HepG2 (cell line): ENCODE results near the gene FXYD6. TPM values are rescaled to one million over a fixed set of nuclear protein-coding genes. Genes with fewer than 3 reads are reported as not detected.

ENCODE experiments used
- ATAC-seq: fragments of 200-7000 bp; cut with Tn5 transposase; 3 replicates; pipeline ENCODE4 v1.9.1; 2020; ENCODE audit warnings: mild to moderate bottlenecking, moderate library complexity
- BruUV-seq: library from RNA; stranded (reverse); fragments of 400-500 nt; replicated peaks from 2 replicates; lab custom pipeline; 2021; lab: Mats Ljungman, UMichigan
- CTCF ChIA-PET: fragments of 300-600 bp; formaldehyde crosslinking; extraction: SDS; loops from one replicate; lab custom pipeline; 2021; ENCODE audit warnings: low total read pairs, inconsistent platforms, low intra/inter-chr PET ratio; lab: Yijun Ruan, JAX
- POLR2A ChIA-PET: fragments of 350-600 bp; sonication (Branson Sonifier 250); formaldehyde crosslinking; loops from one replicate; lab custom pipeline; 2020; ENCODE audit warnings: antibody characterized with exemption, inconsistent platforms; lab: Yijun Ruan, JAX
- DNase-seq: peaks from one replicate; pipeline ENCODE4 v3.0.0-alpha.2; 2015; ENCODE audit warnings: low spot score
- FAIRE-seq: peaks from 3 replicates; lab custom pipeline; 2011; peaks lifted over from hg19 to GRCh38; lab: Jason Lieb, UNC
- H2AFZ ChIP-seq: one replicate; pipeline ENCODE4 v1.6.1; 2011; ENCODE audit warnings: low read length, inconsistent platforms
- H3K27ac ChIP-seq: fragments of 300-600 bp; 3 replicates; pipeline ENCODE4 v1.8.0; 2011; ENCODE audit warnings: mixed run types, mild to moderate bottlenecking, mixed read lengths, low read length, inconsistent platforms; ENCODE audit not compliant: insufficient read depth; ENCODE audit errors: extremely low read length
- H3K27me3 ChIP-seq, 2 experiments: fragments of 200-600 bp in 1 of 2; 2 replicates in 1 of 2; 3 replicates in 1 of 2; pipeline versions ENCODE4 v1.6.0 to v1.8.0; 2011; ENCODE audit warnings: low read length in 2 of 2, mild to moderate bottlenecking in 2 of 2, moderate library complexity in 2 of 2, inconsistent platforms in 1 of 2; ENCODE audit not compliant: insufficient read depth in 2 of 2, control insufficient read depth in 1 of 2
- H3K36me3 ChIP-seq, 2 experiments: fragments of 200-600 bp in 1 of 2; replicated peaks in 1 of 2; 2 replicates in 1 of 2; 3 replicates in 1 of 2; pipeline versions ENCODE4 v1.5.1 to v1.8.0; 2011; ENCODE audit warnings: low read length in 2 of 2, inconsistent platforms in 1 of 2; ENCODE audit not compliant: insufficient read depth in 2 of 2, control insufficient read depth in 1 of 2
- H3K4me1 ChIP-seq: 2 replicates; pipeline ENCODE4 v1.5.1; 2012; ENCODE audit warnings: low read length, inconsistent platforms; ENCODE audit not compliant: insufficient read depth
- H3K4me2 ChIP-seq: 2 replicates; pipeline ENCODE4 v1.6.0; 2011; ENCODE audit warnings: low read depth, low read length, inconsistent platforms
- H3K4me3 ChIP-seq, 3 experiments: fragments of 200-600 bp in 1 of 3; sonication (generic), shearing (Covaris generic) in 1 of 3; replicated peaks in 1 of 3; 2 replicates each; pipeline ENCODE4 v1.5.1; 2011 to 2016; ENCODE audit warnings: low read length in 3 of 3, inconsistent platforms in 2 of 3, low read depth in 2 of 3, mild to moderate bottlenecking in 2 of 3, control low read depth in 1 of 3, mixed read lengths in 1 of 3; ENCODE audit not compliant: insufficient read depth in 1 of 3
- H3K79me2 ChIP-seq: one replicate; pipeline ENCODE4 v1.6.1; 2011; ENCODE audit warnings: low read length, inconsistent platforms; ENCODE audit not compliant: insufficient read depth
- H3K9ac ChIP-seq: 2 replicates; pipeline ENCODE4 v1.6.0; 2011; ENCODE audit warnings: mild to moderate bottlenecking, low read depth, low read length, inconsistent platforms; ENCODE audit not compliant: insufficient read depth
- H3K9me3 ChIP-seq: 2 replicates; pipeline ENCODE4 v1.5.1; 2012; ENCODE audit warnings: mild to moderate bottlenecking, low read length
- H4K20me1 ChIP-seq: 2 replicates; pipeline ENCODE4 v1.6.0; 2011; ENCODE audit warnings: inconsistent platforms, mild to moderate bottlenecking, low read length, moderate library complexity; ENCODE audit not compliant: insufficient read depth
- KAT8 ChIP-seq: IDR thresholded peaks from 2 replicates; pipeline ENCODE4 v1.6.1; 2016; ENCODE audit warnings: missing genetic modification reagents, missing compliant biosample characterization
- PTBP1 ChIP-seq: fragments of 200-400 bp; formaldehyde crosslinking; IDR thresholded peaks from 2 replicates; pipeline ENCODE4 v1.6.1; 2018; ENCODE audit warnings: low read length, low read depth; ENCODE audit not compliant: poor library complexity, severe bottlenecking
- RELA ChIP-seq: sonication (generic); formaldehyde crosslinking; IDR thresholded peaks from 2 replicates; pipeline ENCODE4 v1.4.0; 2020; ENCODE audit warnings: missing genetic modification reagents
- SMARCE1 ChIP-seq: fragments of 450-650 bp; IDR thresholded peaks from 2 replicates; pipeline ENCODE4 v1.6.1; 2017; ENCODE audit warnings: borderline replicate concordance
- XRCC5 ChIP-seq: fragments of 200-400 bp; formaldehyde crosslinking; optimal IDR thresholded peaks from 2 replicates; pipeline ENCODE3; 2017; ENCODE audit warnings: mild to moderate bottlenecking, low read length
- ZNF30 ChIP-seq: sonication (generic); formaldehyde crosslinking; IDR thresholded peaks from 2 replicates; pipeline ENCODE4 v1.5.0; 2020; ENCODE audit warnings: mild to moderate bottlenecking, missing genetic modification reagents
- ZNF367 ChIP-seq: sonication (generic); formaldehyde crosslinking; IDR thresholded peaks from 2 replicates; pipeline ENCODE4 v1.4.0; 2020; ENCODE audit warnings: missing genetic modification reagents, borderline replicate concordance
- ZNF570 ChIP-seq: sonication (generic); formaldehyde crosslinking; IDR thresholded peaks from 2 replicates; pipeline ENCODE4 v1.4.0; 2020; ENCODE audit warnings: mild to moderate bottlenecking, missing genetic modification reagents, borderline replicate concordance
- ZNF7 ChIP-seq: IDR thresholded peaks from 2 replicates; pipeline ENCODE4 v1.6.1; 2016; ENCODE audit warnings: missing biosample characterization, missing genetic modification reagents
- ZNF781 ChIP-seq: sonication (generic); formaldehyde crosslinking; IDR thresholded peaks from 2 replicates; pipeline ENCODE4 v1.5.1; 2020; ENCODE audit warnings: borderline replicate concordance, mild to moderate bottlenecking, missing genetic modification reagents; ENCODE audit errors: not compliant biosample characterization
- ZSCAN22 ChIP-seq: sonication (generic); formaldehyde crosslinking; IDR thresholded peaks from 2 replicates; pipeline ENCODE4 v1.4.0; 2020; ENCODE audit warnings: mild to moderate bottlenecking, missing genetic modification reagents
- WGBS: methylation state at CpG from one replicate; pipeline ENCODE4 v1.1.6; 2017; ENCODE audit warnings: low lambda C conversion rate; 5-methylcytosine and 5-hydroxymethylcytosine counted together
- in situ Hi-C: cut with HindIII; loops from 2 replicates; pipeline ENCODE4 v1.10.0; 2017; ENCODE audit warnings: low pct_unique_long_range_greater_than_20kb; ENCODE audit not compliant: extremely low pct_ligation_motif_present
- intact Hi-C: fragments of 100-400 bp; cut with micrococcal nuclease; formaldehyde crosslinking; loops from one replicate; pipeline ENCODE4 v1.10.0; 2022; ENCODE audit not compliant: unreplicated experiment
- polyA plus RNA-seq, 8 experiments: library from polyadenylated mRNA; depleted of rRNA in 3 of 8; stranded (reverse) in 7 of 8; unstranded in 1 of 8; fragments of >200 nt; fragmentation: Illumina TruSeq in 4 of 8; extraction: Trizol in 4 of 8; gene quantifications; 2 replicates each; pipeline versions ENCODE4 v1.2.1 to v1.2.3, GENCODE V29; 2011 to 2016; ENCODE audit warnings: low read depth in 4 of 8, missing spikeins in 1 of 8, mixed read lengths in 1 of 8; ENCODE audit not compliant: insufficient read depth in 1 of 8
- total RNA-seq, 5 experiments: library from RNA; depleted of rRNA; stranded (reverse); fragments of >200 nt; fragmentation: Illumina TruSeq; extraction: Trizol; gene quantifications; 2 replicates each; pipeline ENCODE4 v1.2.3, GENCODE V29; 2016; ENCODE audit warnings: low read depth in 1 of 5
- TF ChIP-seq, protein P1 (sequence below): sonication (generic); formaldehyde crosslinking; IDR thresholded peaks from 2 replicates; pipeline ENCODE4 v1.4.0; 2020; ENCODE audit warnings: missing genetic modification reagents
- TF ChIP-seq, protein P2 (sequence below): sonication (generic); formaldehyde crosslinking; IDR thresholded peaks from 2 replicates; pipeline ENCODE4 v1.5.1; 2020; ENCODE audit warnings: mild to moderate bottlenecking, moderate library complexity, missing genetic modification reagents

Gene FXYD6
- total and polyA plus RNA-seq, 2 of the 13 experiments (the other 11 are each of a cell fraction or from before 2014, with no cell fraction given) = not detected

DNA sequence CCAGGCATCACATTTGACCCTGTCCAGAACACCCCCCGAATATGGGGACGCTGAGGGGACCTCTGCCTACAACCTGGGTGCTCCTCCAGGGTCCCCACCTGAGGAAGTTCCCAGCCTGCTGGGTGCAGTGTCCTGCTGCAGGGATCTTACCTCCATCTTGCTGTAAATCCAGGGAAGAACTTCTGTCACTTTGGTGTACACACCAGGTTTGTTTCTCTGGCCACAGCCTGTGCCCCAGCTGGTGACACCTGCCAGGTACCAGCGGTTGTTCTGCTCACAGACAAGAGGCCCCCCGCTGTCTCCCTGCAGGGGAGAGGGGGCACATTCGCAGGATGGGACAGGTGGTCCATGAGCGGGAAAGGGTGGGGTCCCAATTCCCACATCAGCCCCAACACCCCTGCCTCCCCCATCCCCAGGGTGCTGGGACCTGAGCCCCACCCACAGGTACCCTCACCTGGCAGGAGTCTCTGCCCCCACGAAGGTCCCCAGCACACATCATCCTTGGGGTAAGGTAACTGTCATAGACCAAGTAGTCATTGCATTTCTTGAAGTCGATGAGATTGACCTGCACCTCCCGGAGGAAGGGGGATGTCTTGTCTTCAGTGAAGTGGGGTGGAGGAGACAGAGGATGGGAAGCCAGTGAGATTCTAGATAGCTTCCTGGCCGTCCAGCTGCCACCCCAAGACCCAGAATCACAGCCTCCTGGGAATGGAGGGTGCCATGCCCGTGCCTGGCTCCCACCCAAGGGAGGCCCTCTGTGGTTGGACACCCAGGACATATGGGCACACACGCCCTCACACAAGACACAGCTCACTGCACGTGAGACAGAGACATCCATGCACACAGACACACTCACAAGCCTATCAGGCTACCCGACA, 27.3 kb upstream of the FXYD6 start:
- DNase-seq = no peak
- 10% methylated on average over 2 of the region's 14 CpGs for WGBS
- CTCF ChIA-PET = interaction anchor here (1.5 kb wide), 1 partner anchor 85 kb away, joined by 3 read pairs; no protein-coding TSS in a partner anchor

More for the DNA sequence above, 27.3 kb upstream of the FXYD6 start:
- BruUV-seq = no TSS peak
- H4K20me1 ChIP-seq = no peaks in the 10 kb centered on the region
- ATAC-seq (no peak), FAIRE-seq (no peak)
- H3K4me1 ChIP-seq = no peaks in the 10 kb centered on the region
- H3K27ac ChIP-seq = no peak overlapping the region
- H3K4me3 ChIP-seq = no peak overlapping the region
- H2AFZ ChIP-seq = no peak overlapping the region
- H3K9ac ChIP-seq = no peak overlapping the region
- POLR2A ChIA-PET = no interaction called here
- in situ Hi-C loops = no loop called here
- no peak overlapping the region for H3K4me2 ChIP-seq
- TF ChIP-seq ZNF781 (CRISPR knock-in tag) (no peak), XRCC5 (no peak), ZNF570 (CRISPR knock-in tag) (no peak), ZNF367 (CRISPR knock-in tag) (no peak), SMARCE1 (no peak), KAT8 (no peak), ZSCAN22 (CRISPR knock-in tag) (no peak), ZNF30 (CRISPR knock-in tag) (no peak), RELA (no peak), PTBP1 (no peak), ZNF7 (CRISPR knock-in tag) (no peak)
- TF ChIP-seq, protein P1, sequence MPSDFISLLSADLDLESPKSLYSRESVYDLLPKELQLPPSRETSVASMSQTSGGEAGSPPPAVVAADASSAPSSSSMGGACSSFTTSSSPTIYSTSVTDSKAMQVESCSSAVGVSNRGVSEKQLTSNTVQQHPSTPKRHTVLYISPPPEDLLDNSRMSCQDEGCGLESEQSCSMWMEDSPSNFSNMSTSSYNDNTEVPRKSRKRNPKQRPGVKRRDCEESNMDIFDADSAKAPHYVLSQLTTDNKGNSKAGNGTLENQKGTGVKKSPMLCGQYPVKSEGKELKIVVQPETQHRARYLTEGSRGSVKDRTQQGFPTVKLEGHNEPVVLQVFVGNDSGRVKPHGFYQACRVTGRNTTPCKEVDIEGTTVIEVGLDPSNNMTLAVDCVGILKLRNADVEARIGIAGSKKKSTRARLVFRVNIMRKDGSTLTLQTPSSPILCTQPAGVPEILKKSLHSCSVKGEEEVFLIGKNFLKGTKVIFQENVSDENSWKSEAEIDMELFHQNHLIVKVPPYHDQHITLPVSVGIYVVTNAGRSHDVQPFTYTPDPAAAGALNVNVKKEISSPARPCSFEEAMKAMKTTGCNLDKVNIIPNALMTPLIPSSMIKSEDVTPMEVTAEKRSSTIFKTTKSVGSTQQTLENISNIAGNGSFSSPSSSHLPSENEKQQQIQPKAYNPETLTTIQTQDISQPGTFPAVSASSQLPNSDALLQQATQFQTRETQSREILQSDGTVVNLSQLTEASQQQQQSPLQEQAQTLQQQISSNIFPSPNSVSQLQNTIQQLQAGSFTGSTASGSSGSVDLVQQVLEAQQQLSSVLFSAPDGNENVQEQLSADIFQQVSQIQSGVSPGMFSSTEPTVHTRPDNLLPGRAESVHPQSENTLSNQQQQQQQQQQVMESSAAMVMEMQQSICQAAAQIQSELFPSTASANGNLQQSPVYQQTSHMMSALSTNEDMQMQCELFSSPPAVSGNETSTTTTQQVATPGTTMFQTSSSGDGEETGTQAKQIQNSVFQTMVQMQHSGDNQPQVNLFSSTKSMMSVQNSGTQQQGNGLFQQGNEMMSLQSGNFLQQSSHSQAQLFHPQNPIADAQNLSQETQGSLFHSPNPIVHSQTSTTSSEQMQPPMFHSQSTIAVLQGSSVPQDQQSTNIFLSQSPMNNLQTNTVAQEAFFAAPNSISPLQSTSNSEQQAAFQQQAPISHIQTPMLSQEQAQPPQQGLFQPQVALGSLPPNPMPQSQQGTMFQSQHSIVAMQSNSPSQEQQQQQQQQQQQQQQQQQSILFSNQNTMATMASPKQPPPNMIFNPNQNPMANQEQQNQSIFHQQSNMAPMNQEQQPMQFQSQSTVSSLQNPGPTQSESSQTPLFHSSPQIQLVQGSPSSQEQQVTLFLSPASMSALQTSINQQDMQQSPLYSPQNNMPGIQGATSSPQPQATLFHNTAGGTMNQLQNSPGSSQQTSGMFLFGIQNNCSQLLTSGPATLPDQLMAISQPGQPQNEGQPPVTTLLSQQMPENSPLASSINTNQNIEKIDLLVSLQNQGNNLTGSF = no peak
- TF ChIP-seq, protein P2, sequence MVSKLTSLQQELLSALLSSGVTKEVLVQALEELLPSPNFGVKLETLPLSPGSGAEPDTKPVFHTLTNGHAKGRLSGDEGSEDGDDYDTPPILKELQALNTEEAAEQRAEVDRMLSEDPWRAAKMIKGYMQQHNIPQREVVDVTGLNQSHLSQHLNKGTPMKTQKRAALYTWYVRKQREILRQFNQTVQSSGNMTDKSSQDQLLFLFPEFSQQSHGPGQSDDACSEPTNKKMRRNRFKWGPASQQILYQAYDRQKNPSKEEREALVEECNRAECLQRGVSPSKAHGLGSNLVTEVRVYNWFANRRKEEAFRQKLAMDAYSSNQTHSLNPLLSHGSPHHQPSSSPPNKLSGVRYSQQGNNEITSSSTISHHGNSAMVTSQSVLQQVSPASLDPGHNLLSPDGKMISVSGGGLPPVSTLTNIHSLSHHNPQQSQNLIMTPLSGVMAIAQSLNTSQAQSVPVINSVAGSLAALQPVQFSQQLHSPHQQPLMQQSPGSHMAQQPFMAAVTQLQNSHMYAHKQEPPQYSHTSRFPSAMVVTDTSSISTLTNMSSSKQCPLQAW (CRISPR knock-in tag) = no peak
- H3K27me3 ChIP-seq = peaks cover 4 to 57% of the 10 kb centered on the region in 2 experiments; a peak in 3 of 5 replicates
- H3K79me2 ChIP-seq = no peaks in the 10 kb centered on the region
- no peaks in the 10 kb centered on the region for H3K9me3 ChIP-seq
- no peaks in the 10 kb centered on the region for H3K36me3 ChIP-seq
- intact Hi-C loops = loop anchor here (10.0 kb wide), 1 partner anchor 59 kb away; no protein-coding TSS in a partner anchor
